Mesodermal cell (in vitro differentiated cells): Measurements from ENCODE around the gene ARRB1. TPM values are rescaled to one million over a fixed set of nuclear protein-coding genes. Genes with fewer than 3 reads are reported as not detected.

Source experiments
- H3K27ac ChIP-seq: 2 replicates; pipeline ENCODE4 v1.7.0; 2013; ENCODE audit warnings: mild to moderate bottlenecking, low read depth, low read length, moderate library complexity; ENCODE audit not compliant: severe bottlenecking
- H3K36me3 ChIP-seq: 2 replicates; pipeline ENCODE4 v1.7.1; 2013; ENCODE audit warnings: mild to moderate bottlenecking, low read length, moderate library complexity; ENCODE audit not compliant: control insufficient read depth, insufficient read depth
- H3K4me1 ChIP-seq: one replicate; pipeline ENCODE4 v1.7.1; 2013; ENCODE audit warnings: mild to moderate bottlenecking, low read length; ENCODE audit not compliant: insufficient read depth, control insufficient read depth, poor library complexity, severe bottlenecking
- H3K4me3 ChIP-seq: 2 replicates; pipeline ENCODE4 v1.7.0; 2013; ENCODE audit warnings: low read length, control low read depth, mild to moderate bottlenecking; ENCODE audit not compliant: insufficient read depth, poor library complexity, severe bottlenecking; ENCODE audit errors: extremely low read depth
- H3K9me3 ChIP-seq: 2 replicates; pipeline ENCODE4 v1.7.1; 2013; ENCODE audit warnings: mild to moderate bottlenecking, low read length, moderate library complexity; ENCODE audit not compliant: control insufficient read depth
- WGBS, 2 experiments: methylation state at CpG; one replicate each; pipeline ENCODE4 v1.1.5; 2013; ENCODE audit warnings: missing lambda C conversion rate in 2 of 2; ENCODE audit not compliant: insufficient coverage in 2 of 2; 5-methylcytosine and 5-hydroxymethylcytosine counted together
- polyA plus RNA-seq, 2 experiments: library from polyadenylated mRNA; stranded (reverse); fragments of 50-300 nt; gene quantifications; one replicate each; pipeline ENCODE4 v1.2.3, GENCODE V29; 2013

Gene ARRB1
- polyA plus RNA-seq (2013, experiment 1 of 2): 27.5 TPM
- 25.6 TPM for polyA plus RNA-seq (2013, experiment 2 of 2)

DNA sequence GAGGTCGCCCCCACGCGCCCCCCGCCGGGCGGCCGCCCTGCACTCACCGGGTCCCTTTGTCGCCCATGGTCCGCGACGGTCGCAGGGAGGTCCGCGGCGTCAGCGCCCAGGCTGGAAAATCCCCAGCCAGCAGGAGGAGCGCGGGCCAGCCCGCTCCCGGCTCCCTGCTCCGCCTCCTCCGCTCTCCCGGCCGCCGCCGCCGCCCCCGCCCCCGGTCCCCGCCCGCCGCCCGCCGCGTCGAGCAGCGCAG, at the start of gene ARRB1:
TSS of gene ARRB1 (minus strand) at position 121 of the 250 bp plus-strand sequence. CDS start at position 67, 54 bp downstream.
- Histone ChIP-seq H3K27ac (peak within 1 kb of the TSS; percentile 91), H3K36me3 (no peaks in the 10 kb centered on the region), H3K4me1 (peaks cover 53% of the 10 kb centered on the region), H3K4me3 (peak within 1 kb of the TSS; percentile 68), H3K9me3 (no peaks in the 10 kb centered on the region)
- WGBS, 2 experiments: 0 to 1% methylated on average over 5 to 13 of the region's 38 CpGs

- H3K4me1 ChIP-seq: peaks cover 22% of the 10 kb centered on the region
- H3K9me3 ChIP-seq: no peaks in the 10 kb centered on the region
- peak overlapping the region; percentile 98 for H3K27ac ChIP-seq
- 0 to 3% methylated on average over 2 to 6 of the region's 11 CpGs for WGBS, 2 experiments
- peak overlapping the region; percentile 82 for H3K4me3 ChIP-seq
- peaks cover 51% of the 10 kb centered on the region for H3K36me3 ChIP-seq
Observed at GRCh38 chr11:75400146-75400865, 48.8 kb upstream of the ARRB1 start.

DNA sequence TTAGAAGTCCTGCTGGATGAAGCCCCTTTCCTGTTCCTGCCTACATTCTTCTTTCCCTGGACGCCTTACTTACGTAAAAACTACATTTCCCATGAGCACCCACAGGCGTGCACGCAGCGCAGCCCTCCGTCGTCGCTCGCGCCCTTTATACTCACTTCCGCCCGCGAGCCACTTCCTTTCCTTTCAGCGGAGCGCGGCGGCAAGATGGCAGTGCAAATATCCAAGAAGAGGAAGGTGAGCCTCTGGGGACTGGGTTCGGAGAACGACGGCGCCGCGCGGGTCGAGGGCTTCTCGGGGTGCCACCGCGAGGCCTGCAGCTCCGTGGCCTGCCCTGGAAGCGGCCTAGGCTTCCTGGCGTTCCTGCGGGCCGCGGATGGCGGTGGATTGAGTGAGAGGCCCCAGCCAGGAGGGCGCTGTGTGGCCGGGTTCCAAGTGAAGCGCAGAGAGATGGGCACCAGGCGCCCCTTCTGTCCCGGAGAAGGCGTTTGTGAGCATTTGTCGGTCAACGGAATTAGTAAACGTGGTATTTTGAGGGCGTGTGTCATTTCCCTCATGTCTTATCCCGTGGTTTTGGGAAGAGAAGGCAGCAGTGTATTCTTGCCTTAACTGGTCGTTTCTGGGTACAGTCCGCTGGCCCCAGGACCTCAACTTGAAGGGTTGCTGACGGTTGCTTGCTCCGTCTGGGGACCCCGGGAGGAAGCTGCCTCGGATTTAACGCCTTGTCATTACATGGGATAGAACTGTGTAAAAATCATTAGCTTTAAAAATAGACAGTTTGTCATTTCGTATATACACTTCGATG, 48.1 kb upstream of the ARRB1 start, which contains the start of gene RPS3:
TSS of gene RPS3 (plus strand) at position 175 of the 802 bp plus-strand sequence. CDS start at position 205, 30 bp downstream.
- WGBS, 2 experiments: 0% methylated on average over 33 to 45 of the region's 55 CpGs
- H3K27ac ChIP-seq: peak within 1 kb of the TSS; percentile 98
- H3K4me1 ChIP-seq: peaks cover 22% of the 10 kb centered on the region
- H3K9me3 ChIP-seq: no peaks in the 10 kb centered on the region
- H3K4me3 ChIP-seq: peak within 1 kb of the TSS; percentile 82
- H3K36me3 ChIP-seq: peaks cover 43% of the 10 kb centered on the region

GRCh38 chr11:75398906-75399305, 47.4 kb upstream of the ARRB1 start:
- 76 to 89% methylated on average over 7 to 8 of the region's 8 CpGs for WGBS, 2 experiments
- Histone ChIP-seq H3K36me3 (peaks cover 37% of the 10 kb centered on the region), H3K4me1 (peaks cover 22% of the 10 kb centered on the region), H3K4me3 (no peak overlapping the region), H3K9me3 (no peaks in the 10 kb centered on the region), H3K27ac (no peak overlapping the region)

- H3K4me3 ChIP-seq: no peak overlapping the region
- H3K4me1 ChIP-seq: no peaks in the 10 kb centered on the region
- 73 to 80% methylated on average over 6 to 8 of the region's 8 CpGs for WGBS, 2 experiments
- no peaks in the 10 kb centered on the region for H3K36me3 ChIP-seq
- H3K27ac ChIP-seq: no peak overlapping the region
- no peaks in the 10 kb centered on the region for H3K9me3 ChIP-seq
Observed at GRCh38 chr11:75394085-75394840, 42.8 kb upstream of the ARRB1 start.

- Histone ChIP-seq H3K27ac (no peak overlapping the region), H3K4me3 (no peak overlapping the region), H3K36me3 (no peaks in the 10 kb centered on the region), H3K4me1 (peaks cover 6% of the 10 kb centered on the region), H3K9me3 (no peaks in the 10 kb centered on the region)
- WGBS, 2 experiments: 94 to 99% methylated on average over 7 of the region's 7 CpGs
Observed at GRCh38 chr11:75389925-75390324, 38.5 kb upstream of the ARRB1 start.

DNA sequence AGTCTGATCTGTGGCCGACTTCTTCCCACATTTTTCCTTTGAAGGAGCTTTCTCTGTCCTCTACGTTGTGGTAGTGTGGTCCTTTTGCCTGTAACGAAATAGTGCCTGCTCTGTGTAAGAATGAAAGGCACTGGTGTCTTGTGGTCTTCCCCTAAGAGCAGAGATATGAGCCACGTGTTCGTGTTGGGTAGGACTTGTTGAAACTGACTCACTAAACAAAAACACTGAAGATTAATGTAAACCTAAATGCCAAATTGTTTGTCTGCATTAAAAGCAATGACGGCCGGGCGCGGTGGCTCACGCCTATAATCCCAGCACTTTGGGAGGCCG, 37.8 kb upstream of the ARRB1 start:
- Histone ChIP-seq H3K27ac (no peak overlapping the region), H3K4me1 (peaks cover 6% of the 10 kb centered on the region), H3K36me3 (no peaks in the 10 kb centered on the region), H3K9me3 (no peaks in the 10 kb centered on the region), H3K4me3 (no peak overlapping the region)
- 93% methylated on average over 8 to 10 of the region's 11 CpGs for WGBS, 2 experiments

GRCh38 chr11:75388386-75389275, 37.2 kb upstream of the ARRB1 start:
- H3K36me3 ChIP-seq: no peaks in the 10 kb centered on the region
- H3K9me3 ChIP-seq: no peaks in the 10 kb centered on the region
- H3K27ac ChIP-seq: peak overlapping the region; percentile 36
- peaks cover 6% of the 10 kb centered on the region for H3K4me1 ChIP-seq
- WGBS, 2 experiments: 31 to 33% methylated on average over 8 of the region's 9 CpGs
- H3K4me3 ChIP-seq: no peak overlapping the region

DNA sequence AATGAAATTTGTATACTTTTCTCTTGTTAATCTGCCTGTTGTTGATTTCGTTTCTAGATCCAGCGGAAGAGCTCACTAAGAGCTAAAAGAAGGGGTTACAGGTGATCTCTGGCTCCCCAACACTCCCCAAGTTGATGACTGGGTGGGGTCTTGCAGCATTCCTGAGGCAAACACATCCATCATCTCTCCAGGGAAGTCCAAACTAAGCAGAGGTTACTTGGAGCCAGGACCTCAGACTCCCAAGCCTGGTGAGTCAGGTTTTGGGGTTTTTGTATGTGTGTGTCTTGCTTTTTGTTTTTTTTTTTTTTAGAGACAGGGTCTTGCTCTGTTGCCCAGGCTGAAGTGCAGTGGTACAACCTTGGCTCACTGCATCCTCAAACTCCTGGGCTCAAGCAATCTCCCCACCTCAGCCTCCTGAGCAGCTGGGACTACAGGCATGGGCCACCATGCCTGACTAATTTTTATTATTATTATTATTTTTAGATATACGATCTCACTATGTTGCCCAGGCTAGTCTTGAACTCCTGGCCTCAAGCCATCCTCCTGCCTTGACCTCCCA, 36.4 kb upstream of the ARRB1 start:
- 100% methylated on average over 2 of the region's 3 CpGs; no CpG with 5 or more reads in 1 of the 2 experiments for WGBS, 2 experiments
- peak overlapping the region; percentile 86 for H3K27ac ChIP-seq
- H3K36me3 ChIP-seq: no peaks in the 10 kb centered on the region
- peaks cover 11% of the 10 kb centered on the region for H3K4me1 ChIP-seq
- H3K9me3 ChIP-seq: no peaks in the 10 kb centered on the region
- no peak overlapping the region for H3K4me3 ChIP-seq
